Fibroblast of pulmonary artery (primary cell): ENCODE data around the gene DNAH3.

Experiments
- DNase-seq: peaks from one replicate; pipeline ENCODE4 v3.0.0-alpha.2; 2010; ENCODE audit warnings: low read depth
- H3K4me3 ChIP-seq: replicated peaks from 2 replicates; pipeline ENCODE4 v1.5.1; 2011; ENCODE audit warnings: low read depth, mild to moderate bottlenecking, control low read depth, low read length, moderate library complexity
- CTCF ChIP-seq: IDR thresholded peaks from 2 replicates; pipeline ENCODE4 v1.5.1; 2011; ENCODE audit warnings: mild to moderate bottlenecking, control low read depth, low read length, inconsistent platforms; ENCODE audit errors: missing control alignments

DNAH3 gene

GRCh38 chr16:20928774-20929411 lies 221.8 kb downstream of the DNAH3 start:
- no peak for DNase-seq
- H3K4me3 ChIP-seq, result no peak overlapping the region
- no peak for TF ChIP-seq CTCF

DNA sequence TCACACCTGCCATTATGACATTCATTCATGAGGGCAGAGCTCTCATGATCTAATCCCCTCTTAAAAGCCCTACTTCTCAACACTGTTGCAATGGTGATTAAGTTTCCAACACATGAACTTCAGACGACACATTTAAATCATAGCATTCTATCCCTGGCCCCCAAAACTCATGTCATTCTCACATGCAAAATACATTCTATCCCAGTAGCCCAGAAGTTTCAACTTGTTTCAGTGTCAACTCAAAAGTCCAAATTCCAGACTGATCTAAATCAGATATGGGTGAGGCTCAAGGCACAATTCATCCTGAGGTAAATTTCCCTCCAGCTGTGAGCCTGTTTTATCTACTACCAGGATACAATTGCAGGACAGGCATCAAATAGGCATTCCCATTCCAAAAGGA lies 224.9 kb downstream of the DNAH3 start:
- no peak for DNase-seq
- TF ChIP-seq CTCF, result no peak
- H3K4me3 ChIP-seq, result no peak overlapping the region

- no peak overlapping the region for H3K4me3 ChIP-seq
- no peak for DNase-seq
- TF ChIP-seq CTCF, result no peak
These were observed 226.8 kb downstream of the DNAH3 start for GRCh38 chr16:20923876-20924275.

GRCh38 chr16:20920799-20921198 lies 229.8 kb downstream of the DNAH3 start:
- H3K4me3 ChIP-seq, result no peak overlapping the region
- no peak for DNase-seq
- no peak for TF ChIP-seq CTCF

GRCh38 chr16:20920091-20920490 lies 230.6 kb downstream of the DNAH3 start:
- no peak for TF ChIP-seq CTCF
- H3K4me3 ChIP-seq, result no peak overlapping the region
- no peak for DNase-seq

DNA sequence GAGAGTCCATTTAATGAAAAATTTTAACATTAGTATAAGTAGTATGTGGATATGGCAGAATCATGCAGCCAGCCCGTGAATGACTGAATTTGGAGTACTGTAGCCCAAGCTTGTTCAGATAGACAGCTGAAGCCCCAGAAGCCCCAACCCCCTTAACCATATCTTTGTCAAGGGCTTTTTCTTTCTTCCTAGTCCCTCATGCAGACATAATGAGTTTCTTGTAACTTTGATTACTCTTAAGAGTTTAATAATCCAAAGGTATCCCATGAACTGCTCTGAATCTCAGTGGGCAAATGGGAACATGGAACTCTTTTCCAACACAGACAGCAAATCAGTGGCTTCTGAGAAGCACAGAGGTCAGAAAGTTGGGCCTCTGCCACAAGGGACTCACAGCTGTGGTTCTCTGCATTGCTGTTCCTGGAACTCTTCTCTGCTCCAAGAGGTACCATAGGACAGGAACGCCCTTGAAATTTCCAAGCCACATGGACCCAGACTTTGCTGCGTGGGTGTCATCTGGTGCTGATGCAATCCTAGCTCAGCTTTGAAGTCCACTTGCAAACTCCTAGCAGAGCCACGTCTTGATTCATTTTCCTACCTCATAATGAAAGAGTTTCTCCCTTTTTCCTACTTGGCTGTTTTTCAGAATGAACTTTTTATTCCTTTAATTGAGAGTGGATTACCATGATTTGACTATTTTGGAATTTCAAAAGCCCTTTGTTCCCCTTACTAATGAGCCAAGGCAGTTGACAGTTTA lies 232.0 kb downstream of the DNAH3 start:
- no peak overlapping the region for H3K4me3 ChIP-seq
- DNase-seq, result peak; percentile 70
- TF ChIP-seq CTCF, result no peak

DNA sequence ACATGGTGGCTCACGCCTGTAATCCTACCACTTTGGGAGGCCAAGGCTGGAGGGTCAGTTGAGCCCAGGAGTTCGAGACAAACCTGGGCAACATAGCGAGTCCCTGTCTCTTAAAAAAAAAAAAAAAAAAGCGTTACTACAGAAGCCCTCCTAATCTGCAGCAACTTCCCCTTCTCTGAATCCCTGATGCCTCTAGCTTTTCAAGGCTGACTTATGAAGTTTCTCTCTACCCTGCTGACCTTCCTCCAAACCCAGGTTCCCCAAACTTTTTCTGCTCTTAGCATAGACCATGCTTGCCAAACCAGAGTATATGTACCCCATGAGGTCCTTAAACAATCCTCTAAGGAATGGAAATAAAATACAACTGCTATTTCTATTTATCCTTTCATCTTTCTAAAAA lies 233.7 kb downstream of the DNAH3 start:
- TF ChIP-seq CTCF, result no peak
- no peak overlapping the region for H3K4me3 ChIP-seq
- DNase-seq, result no peak
